Choroid plexus epithelial cell (primary cell): ENCODE results near the gene KRTAP20-4.

Experiments used
- DNase-seq: peaks from one replicate; pipeline ENCODE4 v3.0.0-alpha.2; 2010; ENCODE audit warnings: low read depth
- H3K4me3 ChIP-seq: 2 replicates; pipeline ENCODE4 v1.5.1; 2011; ENCODE audit warnings: low read depth, mild to moderate bottlenecking, control low read depth, low read length, moderate library complexity
- TF ChIP-seq, protein P1 (sequence below): conservative IDR thresholded peaks from 2 replicates; pipeline ENCODE4 v1.5.1; 2011; ENCODE audit warnings: low read depth, mild to moderate bottlenecking, control low read depth, inconsistent platforms, low read length, moderate library complexity

The KRTAP20-4 gene

GRCh38 chr21:30620522-30620921, at the start of gene KRTAP20-4:
Gene KRTAP20-4, plus strand, starts transcription at chr21:30620627.
- no peak within 1 kb of the TSS for H3K4me3 ChIP-seq
- DNase-seq = no peak
- TF ChIP-seq, protein P1, sequence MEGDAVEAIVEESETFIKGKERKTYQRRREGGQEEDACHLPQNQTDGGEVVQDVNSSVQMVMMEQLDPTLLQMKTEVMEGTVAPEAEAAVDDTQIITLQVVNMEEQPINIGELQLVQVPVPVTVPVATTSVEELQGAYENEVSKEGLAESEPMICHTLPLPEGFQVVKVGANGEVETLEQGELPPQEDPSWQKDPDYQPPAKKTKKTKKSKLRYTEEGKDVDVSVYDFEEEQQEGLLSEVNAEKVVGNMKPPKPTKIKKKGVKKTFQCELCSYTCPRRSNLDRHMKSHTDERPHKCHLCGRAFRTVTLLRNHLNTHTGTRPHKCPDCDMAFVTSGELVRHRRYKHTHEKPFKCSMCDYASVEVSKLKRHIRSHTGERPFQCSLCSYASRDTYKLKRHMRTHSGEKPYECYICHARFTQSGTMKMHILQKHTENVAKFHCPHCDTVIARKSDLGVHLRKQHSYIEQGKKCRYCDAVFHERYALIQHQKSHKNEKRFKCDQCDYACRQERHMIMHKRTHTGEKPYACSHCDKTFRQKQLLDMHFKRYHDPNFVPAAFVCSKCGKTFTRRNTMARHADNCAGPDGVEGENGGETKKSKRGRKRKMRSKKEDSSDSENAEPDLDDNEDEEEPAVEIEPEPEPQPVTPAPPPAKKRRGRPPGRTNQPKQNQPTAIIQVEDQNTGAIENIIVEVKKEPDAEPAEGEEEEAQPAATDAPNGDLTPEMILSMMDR = no peak

- no peak overlapping the region for H3K4me3 ChIP-seq
- TF ChIP-seq, protein P1 = no peak
- peak; percentile 2 for DNase-seq
These were observed 42.7 kb upstream of the KRTAP20-4 start for GRCh38 chr21:30577766-30578165.

- no peak for DNase-seq
- TF ChIP-seq, protein P1 = no peak
- no peak overlapping the region for H3K4me3 ChIP-seq
These were observed 41.1 kb upstream of the KRTAP20-4 start for GRCh38 chr21:30579346-30579745.

DNA sequence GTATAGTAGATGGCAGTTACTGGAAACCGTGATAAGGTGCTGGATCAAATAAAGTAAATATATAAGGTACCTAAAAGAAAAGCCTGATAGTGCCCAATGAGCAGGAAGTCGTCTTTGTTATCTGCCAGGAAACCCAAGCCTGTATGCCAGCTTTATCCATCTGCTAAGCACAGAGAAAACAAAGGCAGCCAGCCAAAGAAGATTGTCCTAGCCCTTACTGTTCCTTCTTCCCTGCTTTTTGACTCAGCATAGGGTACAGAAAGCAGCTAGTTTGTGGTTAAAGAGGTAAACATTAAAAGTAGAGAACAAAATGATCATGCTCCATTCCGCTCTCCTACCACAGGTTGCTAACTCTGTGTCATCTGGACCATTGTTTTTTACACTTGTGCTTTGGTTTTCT, 40.3 kb upstream of the KRTAP20-4 start:
- DNase-seq = no peak

GRCh38 chr21:30582870-30583269, 37.6 kb upstream of the KRTAP20-4 start:
- TF ChIP-seq, protein P1 = no peak
- no peak for DNase-seq
- no peak overlapping the region for H3K4me3 ChIP-seq

More for the DNA sequence above, 40.3 kb upstream of the KRTAP20-4 start:
- H3K4me3 ChIP-seq = no peak overlapping the region
- TF ChIP-seq, protein P1 = no peak

DNA sequence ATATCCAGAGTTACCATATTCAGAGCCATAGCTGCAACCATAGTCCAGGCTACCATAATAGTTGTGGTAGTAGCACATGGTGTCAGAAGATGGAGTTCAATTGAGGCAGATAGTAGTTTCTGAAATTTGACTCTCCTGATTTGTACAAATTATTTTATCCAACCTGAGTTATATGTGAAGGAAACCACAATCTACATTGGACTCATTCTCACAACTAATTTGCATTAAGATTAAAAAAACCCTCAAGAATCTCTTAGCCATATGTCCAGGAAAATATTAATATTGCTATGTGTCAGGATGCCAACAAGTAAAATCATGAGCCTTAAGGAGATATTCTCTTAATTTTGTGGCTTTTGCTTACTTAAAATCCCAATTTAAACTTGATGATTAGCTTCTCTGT, 30.1 kb upstream of the KRTAP20-4 start, which contains the start of gene KRTAP22-2:
KRTAP22-2 (minus strand) TSS at position 101 of the 400 bp plus-strand sequence.
- no peak for DNase-seq
- TF ChIP-seq, protein P1 = no peak
- H3K4me3 ChIP-seq = no peak within 1 kb of the TSS

DNA sequence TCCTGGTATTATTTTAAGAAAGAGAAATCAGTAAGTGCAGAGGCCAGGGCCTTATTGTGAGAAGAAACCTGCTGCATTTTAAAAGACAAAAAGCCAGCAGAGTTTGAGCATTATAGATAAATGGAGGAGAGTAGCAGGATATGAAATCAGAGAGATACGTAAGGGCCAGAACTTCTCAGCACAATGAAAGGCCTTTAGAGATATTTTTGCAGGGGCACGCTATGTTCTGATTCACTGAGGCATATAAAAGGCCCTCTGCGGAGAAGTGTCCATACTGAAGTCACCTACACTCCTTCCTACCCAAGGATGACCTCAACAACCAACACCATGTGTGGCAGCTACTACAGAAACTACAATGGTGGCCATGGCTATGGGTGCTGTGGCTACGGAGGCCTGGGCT, 28.3 kb upstream of the KRTAP20-4 start, which contains the start of gene KRTAP6-3:
KRTAP6-3 (plus strand) TSS at position 301 of the 400 bp plus-strand sequence; CDS start at position 307, 6 bp downstream.
- TF ChIP-seq, protein P1 = no peak
- no peak within 1 kb of the TSS for H3K4me3 ChIP-seq
- no peak for DNase-seq
